Inferior parietal cortex (tissue), 1 donor: ENCODE results near the gene CDH8.
A peak's percentile ranks its signal among the peaks of the same experiment; 100 is the strongest.

ENCODE experiments used
- DNase-seq: peaks from one replicate; pipeline ENCODE4 v3.0.0-alpha.2; 2016; ENCODE audit errors: extremely low spot score

The CDH8 gene

DNA sequence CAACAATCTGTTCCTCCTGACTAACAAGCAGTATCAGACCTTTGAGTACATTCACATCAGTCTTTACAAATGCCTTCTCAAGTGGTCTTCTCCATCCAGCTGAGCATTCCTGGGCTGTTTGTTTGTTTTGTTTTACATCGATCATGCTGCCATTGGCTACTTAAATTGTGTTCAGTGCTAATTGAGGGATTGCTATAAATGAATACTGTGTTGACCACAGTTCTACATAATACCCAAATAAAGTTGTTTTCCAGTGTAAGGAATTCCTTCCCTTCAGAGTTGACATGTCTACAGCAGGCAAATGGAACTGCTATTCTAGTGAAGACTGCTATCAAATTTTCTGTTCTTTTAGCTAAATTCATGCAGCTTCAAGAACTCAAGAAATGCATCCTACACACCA, 3.2 kb downstream of the CDH8 start:
- peak; percentile 60 for DNase-seq

- DNase-seq = no peak
These were observed 6.3 kb downstream of the CDH8 start for GRCh38 chr16:62029947-62030346.

GRCh38 chr16:62022688-62023087, 13.6 kb downstream of the CDH8 start:
- no peak for DNase-seq

DNA sequence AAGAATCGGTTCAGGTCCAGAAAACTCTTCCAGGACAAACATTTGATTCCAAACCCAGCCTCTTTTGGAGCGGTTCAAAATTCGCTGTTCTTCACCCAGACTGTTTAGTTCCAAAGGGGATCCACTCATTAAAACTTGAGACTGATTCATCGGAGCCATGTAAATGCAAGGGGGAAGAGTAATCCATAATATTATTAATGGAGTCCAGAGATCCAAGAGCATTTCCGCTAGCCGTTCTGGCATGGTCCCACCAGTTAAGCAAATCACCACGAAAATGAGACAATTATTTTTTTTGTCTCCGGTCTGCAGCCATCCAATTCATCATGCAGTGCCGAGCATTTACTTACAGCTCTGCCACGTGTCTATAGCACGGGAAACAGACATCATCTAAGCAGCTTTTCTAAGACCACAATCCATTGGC, 15.1 kb downstream of the CDH8 start:
- DNase-seq = no peak

DNA sequence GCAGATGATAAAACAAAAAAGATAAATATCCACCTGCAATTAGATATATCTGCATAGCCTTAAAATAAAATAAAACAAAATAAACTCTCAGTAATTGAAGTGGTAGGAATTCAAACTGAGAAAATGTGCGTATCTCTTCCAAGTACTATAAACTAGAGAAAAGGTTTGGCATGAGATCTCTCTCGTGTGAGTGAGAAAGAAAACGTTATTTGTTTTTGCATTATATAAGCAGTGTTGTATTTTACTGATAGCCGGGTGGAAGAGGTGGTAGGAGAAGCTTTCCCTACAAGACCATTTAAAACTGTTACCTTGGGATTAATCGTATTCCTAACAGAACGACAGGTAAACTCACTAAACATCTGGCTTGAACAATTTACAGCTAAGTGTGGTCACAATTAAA, 15.6 kb downstream of the CDH8 start:
- DNase-seq = no peak

GRCh38 chr16:62019851-62020250, 16.4 kb downstream of the CDH8 start:
- no peak for DNase-seq

- DNase-seq = no peak
These were observed 17.8 kb downstream of the CDH8 start for GRCh38 chr16:62018301-62019060.

DNA sequence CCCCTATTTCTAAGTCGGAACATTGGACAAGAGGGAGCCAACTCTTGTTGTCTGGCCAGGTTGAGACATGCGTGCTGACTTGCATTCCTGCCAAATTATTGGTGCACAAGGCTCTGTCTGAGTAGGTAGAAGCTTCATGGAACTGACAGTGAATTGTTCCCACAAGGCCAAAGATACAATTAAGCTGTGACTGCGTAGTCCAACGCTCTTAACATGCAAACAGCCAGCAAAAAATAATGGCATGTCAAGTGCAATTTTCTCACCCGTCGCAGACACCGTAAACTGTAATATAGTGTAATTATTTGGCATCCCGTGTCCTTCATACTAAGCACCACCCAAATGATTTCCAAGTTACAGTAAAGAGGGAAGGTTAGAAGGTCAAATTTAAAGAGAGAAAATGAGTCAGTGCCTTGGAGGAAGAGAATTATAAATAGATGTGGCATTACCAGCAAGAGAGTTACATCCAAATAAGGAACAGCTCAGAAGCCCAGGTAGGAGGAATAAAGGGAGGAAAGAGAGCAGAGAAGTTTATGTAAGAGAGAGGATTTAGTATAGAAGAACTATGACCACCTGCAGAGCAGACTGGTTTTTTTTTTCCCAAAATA, 21.8 kb downstream of the CDH8 start:
- DNase-seq = no peak

GRCh38 chr16:62010186-62010585, 26.1 kb downstream of the CDH8 start:
- no peak for DNase-seq

DNA sequence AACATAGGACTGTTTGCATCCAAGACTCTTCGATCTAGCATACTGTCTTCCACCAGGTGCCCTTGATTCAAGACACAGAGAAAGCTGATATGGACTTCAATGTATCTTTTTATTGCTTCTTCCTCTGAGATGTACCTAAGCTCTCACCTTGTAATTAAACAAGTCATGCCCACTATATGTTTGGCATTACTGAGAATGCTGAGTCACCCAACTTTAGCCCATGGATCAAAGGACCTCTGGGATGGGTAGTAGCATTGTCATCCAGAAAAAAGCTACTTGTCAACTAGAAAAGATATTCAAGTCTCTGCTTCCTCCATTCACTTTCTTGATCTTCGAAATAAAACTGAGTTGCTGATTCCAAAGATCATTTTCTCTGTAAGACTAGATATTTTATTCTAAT, 37.8 kb downstream of the CDH8 start:
- no peak for DNase-seq

DNA sequence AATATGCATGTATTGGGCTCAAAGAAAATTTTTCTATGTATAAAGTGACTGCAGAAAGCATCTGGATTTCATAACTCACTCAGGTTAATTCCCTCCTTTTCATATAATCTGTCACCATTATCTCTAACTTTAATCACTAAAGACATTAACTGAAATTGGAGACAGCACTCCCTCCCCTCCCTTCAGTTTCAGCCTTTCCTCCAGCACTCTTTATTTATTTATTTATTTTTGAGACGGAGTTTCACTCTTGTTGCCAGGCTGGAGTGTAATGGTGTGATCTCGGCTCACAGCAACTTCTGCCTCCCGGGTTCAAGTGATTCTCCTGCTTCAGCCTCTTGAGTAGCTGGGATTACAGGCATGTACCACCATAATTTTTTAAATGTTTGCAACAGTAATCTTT, 43.1 kb downstream of the CDH8 start:
- DNase-seq = no peak

- no peak for DNase-seq
These were observed 48.7 kb downstream of the CDH8 start for GRCh38 chr16:61987474-61988012.

- DNase-seq = no peak
These were observed 67.2 kb downstream of the CDH8 start for GRCh38 chr16:61969077-61969382.

GRCh38 chr16:61968242-61969076, 67.8 kb downstream of the CDH8 start:
- DNase-seq = no peak

- no peak for DNase-seq
These were observed 79.0 kb downstream of the CDH8 start for GRCh38 chr16:61957075-61957855.

- no peak for DNase-seq
These were observed 83.4 kb downstream of the CDH8 start for GRCh38 chr16:61952841-61953240.

DNA sequence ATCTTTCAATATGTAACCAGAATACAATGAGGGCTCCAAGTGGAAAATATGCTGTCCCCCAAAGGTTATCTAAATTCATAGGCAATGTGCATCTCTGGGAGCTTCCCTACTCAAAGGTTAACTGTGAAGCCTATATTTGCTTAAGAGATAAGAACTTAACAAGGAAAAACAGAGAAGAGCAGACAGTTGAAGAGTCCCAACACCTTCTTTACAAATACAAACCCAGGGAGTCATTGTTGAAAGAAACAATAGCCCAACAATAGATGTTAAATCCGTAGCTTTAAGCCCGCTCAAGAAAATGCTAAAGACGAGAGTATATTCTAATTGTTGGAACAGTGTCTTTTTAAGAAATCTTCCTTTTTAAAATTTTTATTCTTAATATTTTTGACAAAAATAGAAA, 87.8 kb downstream of the CDH8 start:
- DNase-seq = no peak

- DNase-seq = no peak
These were observed 90.2 kb downstream of the CDH8 start for GRCh38 chr16:61946019-61946418.

DNA sequence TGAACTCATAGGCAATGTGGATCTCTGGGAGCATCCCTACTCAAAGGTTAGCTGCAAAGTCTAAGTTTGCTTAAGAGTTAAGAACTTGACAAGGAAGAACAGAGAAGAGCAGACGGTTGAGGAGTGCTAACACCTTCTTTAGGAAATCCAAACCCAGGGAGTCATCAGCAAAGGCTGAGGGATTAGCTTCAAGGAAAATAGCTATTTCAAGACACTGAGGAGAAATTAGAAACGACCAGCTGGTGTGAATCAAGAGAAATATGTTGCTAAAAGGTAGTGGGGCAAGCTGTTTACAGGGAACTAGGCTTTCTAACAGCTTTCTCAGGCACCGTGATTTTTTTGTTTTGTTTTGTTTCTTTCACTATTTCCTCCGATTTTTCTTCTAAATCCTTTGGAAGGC, 90.7 kb downstream of the CDH8 start:
- DNase-seq = peak; percentile 48

- DNase-seq = no peak
These were observed 92.2 kb downstream of the CDH8 start for GRCh38 chr16:61944004-61944403.

DNA sequence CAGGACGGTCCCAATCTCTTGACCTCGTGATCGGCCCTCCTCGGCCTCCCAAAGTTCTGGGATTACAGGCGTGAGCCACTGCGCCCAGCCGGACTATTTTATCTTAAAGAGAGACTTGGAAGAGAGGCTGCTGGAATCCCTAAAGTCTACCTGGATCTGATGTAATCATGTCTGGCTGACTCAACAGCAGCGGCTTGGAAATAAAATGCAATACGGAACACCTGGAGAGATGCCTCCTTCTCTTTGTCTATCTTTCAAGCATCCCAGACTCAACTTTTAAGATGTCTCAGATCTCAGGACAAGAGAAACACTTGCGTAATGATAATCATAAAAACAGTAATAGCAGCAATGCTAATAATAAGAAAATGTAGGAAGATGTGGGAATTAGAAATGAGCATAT, 95.6 kb downstream of the CDH8 start:
- DNase-seq = no peak

DNA sequence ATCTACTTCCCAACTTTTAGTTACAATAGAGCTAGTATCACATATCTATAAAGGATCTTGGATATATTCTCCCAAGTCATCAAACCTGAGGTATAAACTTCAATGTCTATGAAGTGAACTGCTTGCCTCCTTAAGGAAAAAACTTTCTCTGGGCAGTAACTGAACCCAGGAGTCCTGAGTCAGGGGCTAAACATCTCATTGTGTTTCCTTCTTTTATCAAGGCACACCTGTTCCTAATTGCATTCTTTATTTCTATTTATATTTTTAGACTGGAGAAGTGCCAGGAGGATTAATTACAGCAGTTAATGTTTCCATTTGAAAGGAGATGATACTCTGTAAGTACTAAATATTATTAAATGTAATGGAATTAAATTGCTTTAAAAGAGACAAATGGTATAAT, 98.6 kb downstream of the CDH8 start:
- DNase-seq = no peak
